ENCODE results near the gene SLC17A4.

The SLC17A4 gene

DNA sequence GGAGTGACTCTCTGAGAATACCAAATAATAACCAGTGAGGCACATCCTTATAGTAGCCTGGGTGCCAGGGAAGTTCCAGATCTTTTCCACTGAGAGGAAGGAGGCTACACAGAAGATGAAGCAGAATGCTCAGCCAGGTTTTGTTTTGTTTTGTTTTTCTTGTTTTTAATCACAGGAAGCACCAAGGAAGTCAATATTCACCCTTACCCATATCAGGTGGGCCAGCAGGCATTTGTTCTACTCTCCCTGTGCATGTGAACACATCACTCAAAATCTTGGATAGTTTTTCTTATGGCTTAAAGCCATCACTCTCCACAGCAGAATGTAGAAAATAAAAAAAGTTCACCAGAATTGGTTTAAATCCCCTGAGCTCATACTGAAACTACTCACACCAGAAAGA, 66.8 kb downstream of the SLC17A4 start:
- DNase-seq (ENCODE audit: low read depth in 2 of 2), result no peak

DNA sequence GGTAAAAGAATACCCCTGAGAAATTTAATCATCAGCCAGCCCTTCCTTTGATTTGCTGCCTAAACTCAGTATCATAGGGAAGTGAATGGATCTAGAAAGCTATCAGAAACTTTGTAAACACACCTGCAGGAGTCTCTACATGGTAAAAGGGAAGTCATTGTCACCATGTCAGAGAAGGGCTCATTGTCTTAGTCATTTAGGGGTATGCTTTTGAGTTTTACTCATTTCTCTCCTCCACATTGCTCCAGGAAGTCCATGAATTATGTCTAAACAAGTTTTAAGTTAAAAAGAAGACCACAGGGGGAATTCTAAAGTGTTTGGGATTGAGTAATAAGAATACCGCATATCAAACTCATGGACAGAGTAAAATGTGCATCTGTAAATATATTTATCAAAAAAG, 74.8 kb downstream of the SLC17A4 start:
- DNase-seq (ENCODE audit: low read depth in 2 of 2), result no peak

DNA sequence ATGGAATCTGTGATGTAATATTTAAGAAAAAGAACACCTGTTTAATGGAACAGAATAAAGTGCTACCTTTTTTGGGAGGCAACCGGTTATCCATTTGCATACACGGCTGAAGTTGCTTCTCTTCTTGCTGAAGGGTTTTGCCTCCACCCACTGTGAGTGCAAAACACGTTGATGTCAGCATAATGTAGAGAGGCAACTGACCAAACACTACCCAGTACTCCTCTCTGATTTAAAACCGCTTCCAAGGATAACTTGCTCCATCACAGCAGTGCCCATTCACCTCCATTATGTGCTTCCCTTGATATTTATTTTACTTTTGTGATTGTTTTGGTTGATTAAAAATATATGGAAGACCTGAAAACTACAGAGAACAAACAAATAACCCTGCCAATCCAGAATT, 75.9 kb downstream of the SLC17A4 start:
- DNase-seq (ENCODE audit: low read depth in 2 of 2), result no peak
